Testis (tissue), 3 donors: Measurements from ENCODE around the gene FUT3. TPM values are rescaled to one million over a fixed set of nuclear protein-coding genes. Genes with fewer than 3 reads are reported as not detected.
"Not testable (repeated sequence)": the region's sequence is repeated elsewhere in the genome, so short reads cannot be mapped to it uniquely, and the experiment has no call there.

Experiments
- DNase-seq: peaks from one replicate; pipeline ENCODE4 v3.0.0-alpha.2; 2019
- H3K27ac ChIP-seq, 2 donors: fragments of 200-600 bp; sonication (generic); one replicate each; pipeline ENCODE4 v1.5.1; 2019
- H3K27me3 ChIP-seq: fragments of 200-600 bp; sonication (generic); one replicate; pipeline ENCODE4 v1.5.1; 2019
- H3K36me3 ChIP-seq: fragments of 200-600 bp; sonication (generic); one replicate; pipeline ENCODE4 v1.5.1; 2017; ENCODE audit warnings: low read depth; ENCODE audit errors: missing control alignments
- H3K4me1 ChIP-seq: fragments of 200-600 bp; sonication (generic); one replicate; pipeline ENCODE4 v1.5.1; 2019
- H3K4me3 ChIP-seq, 2 donors: fragments of 200-600 bp; sonication (generic); one replicate each; pipeline ENCODE4 v1.5.1; 2017 to 2019
- H3K9me3 ChIP-seq: fragments of 200-600 bp; sonication (generic); one replicate; pipeline ENCODE4 v1.5.1; 2017
- POLR2A ChIP-seq: fragments of 450-650 bp; IDR thresholded peaks from one replicate; pipeline ENCODE4 v1.6.1; 2017; ENCODE audit warnings: antibody characterized with exemption, mild to moderate bottlenecking, moderate library complexity
- WGBS, 2 donors: methylation state at CpG; one replicate each; pipeline ENCODE4 v1.1.5; 2018; 5-methylcytosine and 5-hydroxymethylcytosine counted together
- intact Hi-C: fragments of 100-400 bp; cut with DNase I; formaldehyde crosslinking; loops from one replicate; pipeline ENCODE4 v1.15.1; 2023; ENCODE audit warnings: low total_unique reads
- polyA plus RNA-seq: library from polyadenylated mRNA; stranded (reverse); fragments of 350-450 nt; fragmentation: Illumina TruSeq; extraction: RNeasy Lipid Tissue Mini Kit (QIAGEN cat#74804); gene quantifications from one replicate; pipeline ENCODE4 v1.2.3, GENCODE V29; 2014; ENCODE audit warnings: low read depth, low replicate concordance; ENCODE audit not compliant: insufficient read depth
- total RNA-seq, 2 donors: library from RNA; depleted of rRNA; stranded (reverse); fragments of >200 nt; gene quantifications; one replicate each; pipeline ENCODE4 v1.2.3, GENCODE V29; 2016
- TF ChIP-seq, protein P1 (sequence below), 3 experiments: fragments of 450-650 bp in 2 of 3; fragments of 200-600 bp in 1 of 3; sonication (generic) in 1 of 3; IDR thresholded peaks; one replicate each; pipeline ENCODE4 v1.5.1; 2016 to 2019; ENCODE audit warnings: antibody characterized with exemption in 3 of 3, mild to moderate bottlenecking in 2 of 3, moderate library complexity in 1 of 3

Gene FUT3
- total and polyA plus RNA-seq, 3 donors from 2014 or later, result 1.1 to 4.4 (median 3.5) TPM

GRCh38 chr19:5890099-5890498 lies 38.9 kb upstream of the FUT3 start:
- 51 to 52% methylated on average over 10 of the region's 10 CpGs for WGBS, 2 donors
- H3K27ac ChIP-seq, result no peak overlapping the region
- H3K9me3 ChIP-seq, result no peaks in the 10 kb centered on the region
- H3K4me1 ChIP-seq, result peaks cover 18% of the 10 kb centered on the region
- intact Hi-C loops, result no loop called here
- no peaks in the 10 kb centered on the region for H3K36me3 ChIP-seq
- no peak for DNase-seq
- H3K27me3 ChIP-seq, result no peaks in the 10 kb centered on the region
- H3K4me3 ChIP-seq, result no peak overlapping the region
- TF ChIP-seq POLR2A, result no peak
- TF ChIP-seq, protein P1, sequence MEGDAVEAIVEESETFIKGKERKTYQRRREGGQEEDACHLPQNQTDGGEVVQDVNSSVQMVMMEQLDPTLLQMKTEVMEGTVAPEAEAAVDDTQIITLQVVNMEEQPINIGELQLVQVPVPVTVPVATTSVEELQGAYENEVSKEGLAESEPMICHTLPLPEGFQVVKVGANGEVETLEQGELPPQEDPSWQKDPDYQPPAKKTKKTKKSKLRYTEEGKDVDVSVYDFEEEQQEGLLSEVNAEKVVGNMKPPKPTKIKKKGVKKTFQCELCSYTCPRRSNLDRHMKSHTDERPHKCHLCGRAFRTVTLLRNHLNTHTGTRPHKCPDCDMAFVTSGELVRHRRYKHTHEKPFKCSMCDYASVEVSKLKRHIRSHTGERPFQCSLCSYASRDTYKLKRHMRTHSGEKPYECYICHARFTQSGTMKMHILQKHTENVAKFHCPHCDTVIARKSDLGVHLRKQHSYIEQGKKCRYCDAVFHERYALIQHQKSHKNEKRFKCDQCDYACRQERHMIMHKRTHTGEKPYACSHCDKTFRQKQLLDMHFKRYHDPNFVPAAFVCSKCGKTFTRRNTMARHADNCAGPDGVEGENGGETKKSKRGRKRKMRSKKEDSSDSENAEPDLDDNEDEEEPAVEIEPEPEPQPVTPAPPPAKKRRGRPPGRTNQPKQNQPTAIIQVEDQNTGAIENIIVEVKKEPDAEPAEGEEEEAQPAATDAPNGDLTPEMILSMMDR (IDR thresholded peaks at IDR 0.05), result no peak

DNA sequence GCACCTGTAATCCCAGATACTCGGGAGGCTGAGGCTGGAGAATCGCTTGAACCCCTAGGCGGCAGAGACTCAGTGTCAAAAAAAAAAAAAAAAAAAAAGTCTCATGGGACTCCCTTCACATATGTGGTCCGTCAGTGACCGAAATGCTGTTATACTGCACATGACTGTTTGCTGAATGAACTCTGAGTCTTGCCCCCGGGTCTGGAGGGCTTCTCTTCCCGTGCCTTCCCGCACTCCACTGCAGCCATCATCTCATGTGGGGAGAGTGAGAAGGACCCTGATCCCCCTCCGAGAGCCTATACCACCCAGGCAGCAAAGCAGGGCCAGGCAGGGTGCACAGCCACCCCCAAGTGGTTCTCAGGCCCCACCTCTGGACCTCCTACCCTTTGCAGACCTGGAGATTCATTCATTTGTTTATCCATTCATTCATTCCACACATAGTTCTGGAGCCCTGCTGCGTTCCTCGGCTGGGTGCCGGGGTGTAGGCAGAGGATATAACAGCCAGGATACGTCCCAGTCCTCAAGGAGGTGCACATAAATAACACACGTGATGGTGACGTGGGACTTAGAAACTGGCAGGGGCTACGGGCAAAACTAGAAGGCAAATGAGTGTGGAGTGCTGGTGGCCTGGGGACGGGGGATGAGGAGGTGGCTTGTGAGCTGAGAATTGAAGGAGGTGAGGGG lies 38.2 kb upstream of the FUT3 start:
- Histone ChIP-seq H3K27ac (no peak overlapping the region), H3K4me3 (no peak overlapping the region), H3K4me1 (peaks cover 13% of the 10 kb centered on the region), H3K27me3 (no peaks in the 10 kb centered on the region), H3K9me3 (no peaks in the 10 kb centered on the region), H3K36me3 (no peaks in the 10 kb centered on the region)
- DNase-seq, result no peak
- intact Hi-C loops, result no loop called here
- no peak for TF ChIP-seq POLR2A
- TF ChIP-seq, protein P1 (IDR thresholded peaks at IDR 0.05), result no peak
- 53 to 59% methylated on average over 17 of the region's 17 CpGs for WGBS, 2 donors

DNA sequence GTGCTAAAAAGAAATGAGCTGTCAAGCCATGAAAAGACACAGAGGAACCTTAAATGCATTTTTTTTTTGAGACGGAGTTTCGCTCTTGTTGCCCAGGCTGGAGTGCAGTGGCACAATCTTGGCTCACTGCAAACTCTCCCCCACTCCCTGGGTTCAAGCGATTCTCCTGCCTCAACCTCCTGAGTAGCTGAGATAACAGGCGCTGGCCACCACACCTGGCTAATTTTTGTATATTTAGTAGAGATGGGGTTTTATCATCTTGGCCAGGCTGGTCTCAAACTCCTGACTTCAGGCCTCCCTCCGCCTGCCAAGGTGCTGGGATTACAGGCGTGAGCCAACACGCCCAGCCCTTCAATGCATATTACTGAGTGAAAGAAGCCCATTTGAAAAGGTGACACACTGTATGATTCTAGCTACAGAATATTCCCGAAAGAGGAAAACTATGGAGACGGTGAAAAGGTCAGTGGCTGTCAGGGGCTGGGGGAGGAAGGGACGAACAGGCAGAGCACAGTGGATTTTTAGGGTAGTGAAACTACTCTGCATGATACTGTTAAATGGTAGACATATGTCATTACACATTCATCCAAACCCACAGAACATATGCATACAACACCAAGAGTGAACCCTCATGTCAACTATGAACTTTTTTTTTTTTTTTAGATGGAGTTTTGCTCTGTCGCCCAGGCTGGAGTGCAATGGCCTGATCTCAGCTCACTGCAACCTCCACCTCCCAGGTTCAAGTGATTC lies 33.0 kb upstream of the FUT3 start:
- DNase-seq, H3K4me1 ChIP-seq, H3K9me3 ChIP-seq, intact Hi-C loops, H3K36me3 ChIP-seq, H3K27me3 ChIP-seq, H3K4me3 ChIP-seq, H3K27ac ChIP-seq: not testable (repeated sequence)
- WGBS, 2 donors, result 74 to 86% methylated on average over 11 of the region's 11 CpGs

DNA sequence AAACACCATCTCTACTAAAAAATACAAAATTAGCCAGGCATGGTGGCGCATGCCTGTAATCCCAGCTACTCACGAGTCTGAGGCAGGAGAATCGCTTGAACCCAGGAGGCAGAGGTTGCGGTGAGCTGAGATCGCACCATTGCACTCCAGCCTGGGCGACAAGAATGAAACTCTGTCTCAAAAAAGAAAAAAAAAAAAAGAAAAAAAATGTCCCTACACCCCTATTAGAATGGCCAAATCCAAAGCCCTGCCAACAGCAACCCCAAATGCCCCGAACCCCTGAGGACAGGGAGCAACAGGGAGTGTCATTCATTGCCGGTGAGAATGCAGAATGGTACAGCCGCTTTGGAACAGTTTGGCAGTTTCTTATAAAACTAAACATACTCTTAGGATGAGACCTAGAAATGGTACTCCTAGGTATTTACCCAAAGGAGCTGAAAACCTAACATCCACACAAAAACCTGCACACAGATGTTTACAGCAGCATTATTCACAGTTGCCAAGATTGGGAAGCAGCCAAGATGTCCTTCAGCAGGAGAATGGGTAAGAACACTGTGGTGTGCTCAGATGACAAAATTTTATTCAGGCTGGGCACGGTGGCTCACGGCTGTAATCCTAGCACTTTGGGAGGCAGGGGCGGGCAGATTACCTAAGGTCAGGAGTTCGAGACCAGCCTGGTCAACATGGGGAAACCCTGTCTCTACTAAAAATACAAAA lies 32.1 kb upstream of the FUT3 start:
- DNase-seq, H3K9me3 ChIP-seq, H3K27ac ChIP-seq, H3K27me3 ChIP-seq, H3K36me3 ChIP-seq, intact Hi-C loops, H3K4me3 ChIP-seq, H3K4me1 ChIP-seq: not testable (repeated sequence)
- 74 to 76% methylated on average over 13 of the region's 13 CpGs for WGBS, 2 donors

DNA sequence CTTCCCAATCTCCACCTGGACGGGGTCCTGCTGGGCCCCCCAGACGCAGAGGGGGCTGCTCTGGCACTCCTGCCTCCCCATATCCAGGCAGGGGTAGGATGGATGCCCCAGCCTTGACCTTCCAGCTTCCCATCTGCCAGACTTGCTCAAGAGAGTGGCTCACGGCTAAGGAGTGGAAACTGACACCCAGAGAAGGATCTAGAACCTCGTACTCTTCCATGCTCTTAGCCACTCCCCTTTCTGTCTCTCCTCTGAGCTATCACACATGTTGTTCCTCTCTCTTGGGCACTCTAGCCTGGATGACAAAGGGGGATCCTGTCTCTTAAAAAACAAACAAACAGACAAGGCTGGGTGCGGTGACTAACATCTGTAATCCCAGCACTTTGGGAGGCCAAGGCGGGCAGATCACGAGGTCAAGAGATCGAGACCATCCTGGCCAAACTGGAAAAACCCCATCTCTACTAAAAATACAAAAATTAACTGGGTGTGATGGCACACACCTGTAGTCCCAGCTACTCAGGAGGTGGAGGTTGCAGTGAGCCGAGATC lies 31.2 kb upstream of the FUT3 start:
- peaks cover 7% of the 10 kb centered on the region for H3K4me1 ChIP-seq
- no peak for DNase-seq

More for the DNA sequence above, 31.2 kb upstream of the FUT3 start:
- H3K27ac ChIP-seq, result no peak overlapping the region
- H3K9me3 ChIP-seq, result no peaks in the 10 kb centered on the region
- H3K4me3 ChIP-seq, result no peak overlapping the region
- WGBS, 2 donors, result 68 to 81% methylated on average over 8 to 9 of the region's 9 CpGs
- no peaks in the 10 kb centered on the region for H3K36me3 ChIP-seq
- no peaks in the 10 kb centered on the region for H3K27me3 ChIP-seq
- intact Hi-C loops, result no loop called here
- TF ChIP-seq, protein P1 (IDR thresholded peaks at IDR 0.05), result no peak
- no peak for TF ChIP-seq POLR2A
